ENCODE data around the gene ADAM12. TPM values are rescaled to one million over a fixed set of nuclear protein-coding genes. Genes with fewer than 3 reads are reported as not detected.

Gene ADAM12
- total RNA-seq, 2 donors from 2014 or later, result 0.27 to 2.2 TPM

- peaks cover 21 to 25% of the 10 kb centered on the region in 2 donors for H3K4me1 ChIP-seq (ENCODE audit: control insufficient read depth in 1 of 2, low read depth in 2 of 2)
- H3K27ac ChIP-seq, result no peak overlapping the region
- no peak for TF ChIP-seq CTCF (IDR thresholded peaks at IDR 0.05)
- no peak overlapping the region for H3K4me3 ChIP-seq
- H3K27me3 ChIP-seq (replicated peaks; ENCODE audit: insufficient read depth), result no peaks in the 10 kb centered on the region
- no peak for ATAC-seq (ENCODE audit: insufficient number of reproducible peaks, low FRiP score, low read depth)
- no peak for DNase-seq (ENCODE audit: low spot score)
- H3K36me3 ChIP-seq, result no peaks in the 10 kb centered on the region
- no peaks in the 10 kb centered on the region for H3K9me3 ChIP-seq
These were observed 180.4 kb downstream of the ADAM12 start for GRCh38 chr10:126207851-126208250.

GRCh38 chr10:126207313-126207771, 180.9 kb downstream of the ADAM12 start:
- Histone ChIP-seq H3K27me3 (replicated peaks; ENCODE audit: insufficient read depth) (no peaks in the 10 kb centered on the region), H3K27ac (no peak overlapping the region), H3K36me3 (no peaks in the 10 kb centered on the region), H3K9me3 (no peaks in the 10 kb centered on the region), H3K4me3 (no peak overlapping the region), H3K4me1 (ENCODE audit: control insufficient read depth in 1 of 2, low read depth in 2 of 2) (peaks cover 22 to 30% of the 10 kb centered on the region in 2 donors)
- ATAC-seq (ENCODE audit: insufficient number of reproducible peaks, low FRiP score, low read depth), result no peak
- no peak for DNase-seq (ENCODE audit: low spot score)
- no peak for TF ChIP-seq CTCF (IDR thresholded peaks at IDR 0.05)

- H3K9me3 ChIP-seq, result no peaks in the 10 kb centered on the region
- DNase-seq (ENCODE audit: low spot score) (no peak), ATAC-seq (ENCODE audit: insufficient number of reproducible peaks, low FRiP score, low read depth) (no peak)
- H3K27me3 ChIP-seq (replicated peaks; ENCODE audit: insufficient read depth), result no peaks in the 10 kb centered on the region
- no peak for TF ChIP-seq CTCF (IDR thresholded peaks at IDR 0.05)
- peaks cover 22 to 31% of the 10 kb centered on the region in 2 donors for H3K4me1 ChIP-seq (ENCODE audit: control insufficient read depth in 1 of 2, low read depth in 2 of 2)
- H3K36me3 ChIP-seq, result no peaks in the 10 kb centered on the region
- no peak overlapping the region for H3K27ac ChIP-seq
- no peak overlapping the region for H3K4me3 ChIP-seq
These were observed 182.6 kb downstream of the ADAM12 start for GRCh38 chr10:126205486-126206205.

- DNase-seq (ENCODE audit: low spot score) (no peak), ATAC-seq (ENCODE audit: insufficient number of reproducible peaks, low FRiP score, low read depth) (no peak)
- peak overlapping the region; percentile 1 to 48 for H3K27ac ChIP-seq
- no peaks in the 10 kb centered on the region for H3K9me3 ChIP-seq
- H3K4me3 ChIP-seq, result no peak overlapping the region
- no peak for TF ChIP-seq CTCF (IDR thresholded peaks at IDR 0.05)
- H3K36me3 ChIP-seq, result no peaks in the 10 kb centered on the region
- H3K4me1 ChIP-seq (ENCODE audit: control insufficient read depth in 1 of 2, low read depth in 2 of 2), result peaks cover 21 to 27% of the 10 kb centered on the region in 2 donors
- no peaks in the 10 kb centered on the region for H3K27me3 ChIP-seq (replicated peaks; ENCODE audit: insufficient read depth)
These were observed 184.0 kb downstream of the ADAM12 start for GRCh38 chr10:126204320-126204719.

GRCh38 chr10:126203746-126204145, 184.5 kb downstream of the ADAM12 start:
- no peaks in the 10 kb centered on the region for H3K9me3 ChIP-seq
- no peak for TF ChIP-seq CTCF (IDR thresholded peaks at IDR 0.05)
- ATAC-seq (ENCODE audit: insufficient number of reproducible peaks, low FRiP score, low read depth), result no peak
- no peak for DNase-seq (ENCODE audit: low spot score)
- H3K36me3 ChIP-seq, result no peaks in the 10 kb centered on the region
- peaks cover 16 to 27% of the 10 kb centered on the region in 2 donors for H3K4me1 ChIP-seq (ENCODE audit: control insufficient read depth in 1 of 2, low read depth in 2 of 2)
- peak overlapping the region; percentile 1 to 48 for H3K27ac ChIP-seq
- H3K27me3 ChIP-seq (replicated peaks; ENCODE audit: insufficient read depth), result no peaks in the 10 kb centered on the region
- H3K4me3 ChIP-seq, result no peak overlapping the region
